Cardiac fibroblast (primary cell): ENCODE data around the gene ADRA1B.
"Not testable (repeated sequence)": the region's sequence is repeated elsewhere in the genome, so short reads cannot be mapped to it uniquely, and the experiment has no call there.

Experiments used
- DNase-seq, 2 donors: peaks; one replicate each; pipeline versions ENCODE4 v3.0.0 to v3.0.0-alpha.2; 2010; ENCODE audit warnings: low read depth in 2 of 2
- H3K4me3 ChIP-seq, 2 donors: replicated peaks in 1 of 2; 1 replicate in 1 of 2; 2 replicates in 1 of 2; pipeline ENCODE4 v1.5.1; 2011; ENCODE audit warnings: low read depth in 2 of 2, low read length in 2 of 2, mild to moderate bottlenecking in 2 of 2, moderate library complexity in 1 of 2
- TF ChIP-seq, protein P1 (sequence below): IDR thresholded peaks from one replicate; pipeline ENCODE4 v1.5.1; 2011; ENCODE audit warnings: low read depth, mild to moderate bottlenecking, low read length, inconsistent platforms

The ADRA1B gene

GRCh38 chr5:160007514-160007913, 91.2 kb downstream of the ADRA1B start:
- H3K4me3 ChIP-seq = no peak overlapping the region
- DNase-seq = no peak
- TF ChIP-seq, protein P1, sequence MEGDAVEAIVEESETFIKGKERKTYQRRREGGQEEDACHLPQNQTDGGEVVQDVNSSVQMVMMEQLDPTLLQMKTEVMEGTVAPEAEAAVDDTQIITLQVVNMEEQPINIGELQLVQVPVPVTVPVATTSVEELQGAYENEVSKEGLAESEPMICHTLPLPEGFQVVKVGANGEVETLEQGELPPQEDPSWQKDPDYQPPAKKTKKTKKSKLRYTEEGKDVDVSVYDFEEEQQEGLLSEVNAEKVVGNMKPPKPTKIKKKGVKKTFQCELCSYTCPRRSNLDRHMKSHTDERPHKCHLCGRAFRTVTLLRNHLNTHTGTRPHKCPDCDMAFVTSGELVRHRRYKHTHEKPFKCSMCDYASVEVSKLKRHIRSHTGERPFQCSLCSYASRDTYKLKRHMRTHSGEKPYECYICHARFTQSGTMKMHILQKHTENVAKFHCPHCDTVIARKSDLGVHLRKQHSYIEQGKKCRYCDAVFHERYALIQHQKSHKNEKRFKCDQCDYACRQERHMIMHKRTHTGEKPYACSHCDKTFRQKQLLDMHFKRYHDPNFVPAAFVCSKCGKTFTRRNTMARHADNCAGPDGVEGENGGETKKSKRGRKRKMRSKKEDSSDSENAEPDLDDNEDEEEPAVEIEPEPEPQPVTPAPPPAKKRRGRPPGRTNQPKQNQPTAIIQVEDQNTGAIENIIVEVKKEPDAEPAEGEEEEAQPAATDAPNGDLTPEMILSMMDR = no peak

- not testable (repeated sequence) for H3K4me3 ChIP-seq
Measured at GRCh38 chr5:160008529-160008876, 92.2 kb downstream of the ADRA1B start.

DNA sequence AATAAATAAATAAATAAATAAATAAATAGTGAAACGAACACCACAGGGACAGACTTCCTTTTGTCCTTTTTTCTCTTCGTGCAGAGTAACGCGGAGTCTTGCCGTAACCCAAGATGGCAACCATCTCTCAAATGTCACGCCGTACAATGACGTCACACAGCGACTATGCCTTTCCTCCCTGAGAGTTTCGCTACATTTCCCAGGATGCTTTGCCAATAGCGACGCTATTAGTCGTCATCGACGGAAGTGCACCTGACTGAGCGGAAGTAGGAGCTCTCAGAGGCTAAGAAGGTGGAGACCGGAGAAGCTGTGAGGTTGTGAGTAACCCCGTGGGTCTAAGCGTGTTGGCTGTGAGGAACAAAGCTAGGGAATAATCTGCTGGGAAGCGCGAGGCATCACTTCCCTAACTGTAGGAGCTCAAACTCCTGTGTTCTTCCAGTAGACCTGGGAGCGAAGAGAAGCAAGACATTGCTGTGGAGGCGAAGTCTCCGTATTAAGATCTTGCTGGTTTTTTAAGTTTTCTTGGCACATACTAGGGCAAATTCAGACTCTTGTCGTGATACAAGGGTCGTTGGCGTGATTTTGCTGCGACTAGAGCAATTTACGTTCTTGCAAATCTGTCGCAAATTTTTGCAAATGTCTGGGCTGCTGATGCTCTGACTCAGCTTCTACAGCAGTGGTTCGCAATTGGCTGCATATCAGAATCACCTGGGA, 92.8 kb downstream of the ADRA1B start, which contains the start of gene TTC1:
TTC1 (plus strand) TSS at position 263 of the 714 bp plus-strand sequence. CDS start 1,390 bp downstream, outside the sequence.
- peak; percentile 99 to 100 for DNase-seq
- TF ChIP-seq, protein P1 = no peak
- peak within 1 kb of the TSS; percentile 65 to 88 for H3K4me3 ChIP-seq

More at GRCh38 chr5:160008529-160008876, 92.2 kb downstream of the ADRA1B start:
- not testable (repeated sequence) for DNase-seq

DNA sequence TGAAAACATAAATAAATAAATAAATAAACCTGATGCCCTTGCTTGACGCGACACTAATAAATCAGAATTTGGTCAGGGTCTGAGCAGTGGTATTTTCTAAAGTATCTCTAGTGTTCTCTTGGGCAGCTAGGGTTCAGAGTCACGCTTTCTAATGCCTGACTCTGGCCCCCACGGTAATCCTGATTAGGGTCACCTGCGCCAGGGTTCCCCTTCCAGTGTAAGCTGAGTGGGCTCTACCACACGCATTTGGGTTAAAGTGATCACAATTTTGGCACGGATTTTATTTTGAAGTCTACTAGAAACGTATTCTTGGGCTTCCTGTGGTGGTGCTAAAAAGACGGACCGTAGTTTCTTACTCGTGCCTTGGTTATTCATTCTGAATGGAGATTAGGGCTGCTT, 93.3 kb downstream of the ADRA1B start:
- peak overlapping the region; percentile 65 to 88 for H3K4me3 ChIP-seq
- TF ChIP-seq, protein P1 = no peak
- no peak for DNase-seq

DNA sequence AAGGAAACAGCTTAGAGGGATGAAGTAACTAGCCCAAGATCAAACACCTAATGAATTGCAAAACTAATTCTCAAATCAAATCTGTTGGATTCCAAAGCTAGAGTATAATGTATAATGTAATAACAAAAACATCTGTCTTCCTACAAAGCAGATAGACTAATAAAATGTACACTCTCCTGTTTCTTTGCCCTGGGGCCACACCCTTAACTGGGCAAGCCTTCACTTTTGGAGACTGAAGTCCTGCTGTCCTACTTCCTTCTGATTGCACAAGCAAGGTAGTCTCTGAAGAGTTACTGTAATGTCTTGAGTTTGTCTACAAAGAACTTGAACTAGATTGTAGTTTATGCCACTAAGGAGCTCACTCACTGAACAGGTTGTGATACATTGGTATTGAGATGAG, 95.2 kb downstream of the ADRA1B start:
- DNase-seq = no peak
- TF ChIP-seq, protein P1 = no peak

DNA sequence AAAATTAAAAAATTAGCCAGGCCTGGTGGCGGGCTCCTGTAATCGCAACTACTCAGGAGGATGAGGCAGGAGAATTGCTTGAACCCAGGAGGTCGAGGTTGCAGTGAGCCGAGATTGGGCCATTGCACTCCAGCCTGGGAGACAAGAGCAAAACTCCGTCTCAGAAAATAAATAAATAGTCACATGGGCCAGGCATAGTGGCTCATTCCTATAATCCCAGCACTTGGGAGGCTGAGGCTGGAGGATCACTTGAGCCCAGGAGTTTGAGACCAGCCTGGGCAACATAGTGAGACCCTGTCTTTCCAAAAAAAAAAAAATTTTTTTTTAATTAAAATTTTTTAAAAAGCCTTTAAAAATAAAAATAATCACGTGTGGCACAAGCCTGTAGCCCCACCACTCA, 97.9 kb downstream of the ADRA1B start:
- DNase-seq, H3K4me3 ChIP-seq: not testable (repeated sequence)

More for the DNA sequence above, 95.2 kb downstream of the ADRA1B start:
- H3K4me3 ChIP-seq = no peak overlapping the region

DNA sequence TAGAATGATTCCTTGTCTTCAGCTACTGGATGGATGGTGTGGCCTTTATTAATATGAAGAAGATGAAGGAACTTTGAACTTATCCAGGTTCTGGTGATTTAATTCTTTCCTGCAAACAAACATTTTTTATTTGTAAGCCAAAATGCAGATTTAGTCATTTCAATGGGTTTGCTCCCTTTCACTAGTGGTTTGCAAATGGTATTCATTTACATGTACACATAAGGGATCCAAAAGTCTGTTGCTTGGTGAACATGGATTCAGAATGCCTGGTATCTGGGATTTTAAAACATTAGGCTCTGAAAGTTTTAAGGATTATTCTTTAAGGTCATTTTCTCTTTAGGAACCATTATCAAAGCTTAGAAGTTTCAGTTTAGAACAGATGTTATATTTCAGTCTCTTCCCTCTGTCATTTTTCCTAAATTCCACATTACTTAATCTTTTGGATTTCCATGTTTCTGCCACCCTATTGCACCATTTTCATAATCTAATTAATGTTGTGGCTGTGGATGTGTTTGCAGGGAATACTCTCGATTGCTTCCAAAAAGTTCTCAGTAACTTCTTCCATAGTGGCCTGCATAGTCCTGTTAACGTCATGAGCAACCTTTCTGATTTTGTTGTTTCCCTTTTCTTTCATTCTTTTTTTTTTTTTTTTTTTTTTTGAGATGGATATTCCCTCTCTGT, 102.8 kb downstream of the ADRA1B start:
- DNase-seq = no peak
- no peak overlapping the region for H3K4me3 ChIP-seq
- TF ChIP-seq, protein P1 = no peak
